HepG2 (cell line): ENCODE data around the gene KRTAP5-6. TPM values are rescaled to one million over a fixed set of nuclear protein-coding genes. Genes with fewer than 3 reads are reported as not detected.

Experiments
- KLF11 ChIP-seq: IDR thresholded peaks from 2 replicates; pipeline ENCODE4 v1.6.1; 2016; ENCODE audit warnings: missing compliant biosample characterization
- MED13 ChIP-seq: sonication (generic); formaldehyde crosslinking; IDR thresholded peaks from 2 replicates; pipeline ENCODE4 v1.5.0; 2020; ENCODE audit warnings: missing genetic modification reagents
- NFYC ChIP-seq: IDR thresholded peaks from 2 replicates; pipeline ENCODE4 v1.6.1; 2016; ENCODE audit warnings: missing genetic modification reagents, missing compliant biosample characterization
- PAWR ChIP-seq: sonication (generic); formaldehyde crosslinking; IDR thresholded peaks from 2 replicates; pipeline ENCODE4 v1.4.0; 2020; ENCODE audit warnings: missing genetic modification reagents, mild to moderate bottlenecking, borderline replicate concordance
- PITX1 ChIP-seq: sonication (generic); formaldehyde crosslinking; IDR thresholded peaks from 2 replicates; pipeline ENCODE4 v1.5.1; 2020; ENCODE audit warnings: mild to moderate bottlenecking, missing genetic modification reagents
- ZFP1 ChIP-seq: IDR thresholded peaks from 2 replicates; pipeline ENCODE4 v1.6.1; 2016
- ZNF205 ChIP-seq: IDR thresholded peaks from 2 replicates; pipeline ENCODE4 v1.6.1; 2018; ENCODE audit warnings: missing biosample characterization, missing genetic modification reagents
- ZNF263 ChIP-seq: sonication (generic); formaldehyde crosslinking; IDR thresholded peaks from 2 replicates; pipeline ENCODE4 v1.4.0; 2020; ENCODE audit warnings: missing genetic modification reagents
- ZNF777 ChIP-seq: sonication (generic); formaldehyde crosslinking; IDR thresholded peaks from 2 replicates; pipeline ENCODE4 v1.4.0; 2020; ENCODE audit warnings: missing genetic modification reagents
- ZSCAN21 ChIP-seq: sonication (generic); formaldehyde crosslinking; IDR thresholded peaks from 2 replicates; pipeline ENCODE4 v1.8.0; 2022; ENCODE audit warnings: mild to moderate bottlenecking, missing genetic modification reagents, moderate library complexity, borderline replicate concordance
- polyA plus RNA-seq, 8 experiments: library from polyadenylated mRNA; depleted of rRNA in 3 of 8; stranded (reverse) in 7 of 8; unstranded in 1 of 8; fragments of >200 nt; fragmentation: Illumina TruSeq in 4 of 8; extraction: Trizol in 4 of 8; gene quantifications; 2 replicates each; pipeline versions ENCODE4 v1.2.1 to v1.2.3, GENCODE V29; 2011 to 2016; ENCODE audit warnings: low read depth in 4 of 8, missing spikeins in 1 of 8, mixed read lengths in 1 of 8; ENCODE audit not compliant: insufficient read depth in 1 of 8
- total RNA-seq, 5 experiments: library from RNA; depleted of rRNA; stranded (reverse); fragments of >200 nt; fragmentation: Illumina TruSeq; extraction: Trizol; gene quantifications; 2 replicates each; pipeline ENCODE4 v1.2.3, GENCODE V29; 2016; ENCODE audit warnings: low read depth in 1 of 5
- TF ChIP-seq, protein P1 (sequence below): IDR thresholded peaks from 2 replicates; pipeline ENCODE4 v1.6.1; 2016; ENCODE audit warnings: missing compliant biosample characterization, missing genetic modification reagents, borderline replicate concordance
- TF ChIP-seq, protein P2 (sequence below): sonication (generic); formaldehyde crosslinking; IDR thresholded peaks from 2 replicates; pipeline ENCODE4 v1.4.0; 2020; ENCODE audit warnings: low read depth, missing genetic modification reagents
- TF ChIP-seq, protein P3 (sequence below): sonication (generic); formaldehyde crosslinking; IDR thresholded peaks from 2 replicates; pipeline ENCODE4 v1.4.0; 2020; ENCODE audit warnings: mild to moderate bottlenecking, missing genetic modification reagents

Gene KRTAP5-6
- total and polyA plus RNA-seq, 2 of the 13 experiments (the other 11 are each of a cell fraction or from before 2014, with no cell fraction given), result not detected

DNA sequence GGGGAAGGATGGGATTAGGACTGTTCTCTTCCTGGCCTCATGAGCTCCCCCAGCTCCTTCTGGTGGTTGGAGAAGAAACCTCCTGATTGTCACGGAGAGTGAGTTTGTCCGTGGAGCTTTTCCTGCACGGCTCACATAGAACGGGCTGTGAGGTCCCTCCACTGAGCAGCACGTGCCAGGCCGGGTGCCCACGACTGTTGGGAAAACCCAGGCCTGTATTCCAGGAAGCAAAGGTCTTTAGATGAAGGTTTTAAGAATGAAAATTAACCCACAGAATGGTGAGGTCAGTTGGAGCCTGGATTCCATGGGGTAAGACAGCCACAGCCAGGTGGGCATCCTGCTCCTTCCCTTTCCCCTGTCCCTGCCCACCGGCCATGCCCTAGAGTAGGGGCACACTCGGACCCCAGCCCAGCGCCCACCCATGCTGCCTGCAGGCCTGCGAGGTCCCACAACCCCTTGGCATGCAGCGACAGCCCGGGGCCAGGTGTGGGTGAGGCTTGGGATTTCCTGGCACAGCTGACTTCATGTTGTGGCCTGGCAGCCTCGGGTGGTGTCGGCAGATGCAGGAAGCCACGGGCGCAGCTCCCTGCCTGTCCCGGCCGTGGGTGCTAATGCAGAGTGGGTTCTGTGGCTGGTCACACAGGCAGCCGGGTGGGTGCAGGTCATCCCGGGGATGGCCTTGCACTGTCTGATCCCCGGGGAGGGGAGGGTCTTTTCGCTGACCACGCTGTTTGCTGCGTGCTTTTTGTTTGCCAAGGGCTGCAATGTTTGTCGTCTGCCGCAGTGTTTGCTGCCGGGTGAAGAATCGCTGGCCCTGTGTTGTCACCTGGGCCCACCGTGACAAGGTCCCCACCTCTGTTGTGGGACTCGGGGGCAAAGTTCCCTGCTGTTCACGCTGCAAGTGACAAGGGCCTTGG, 7.5 kb upstream of the KRTAP5-6 start (continued):
- TF ChIP-seq MED13 (CRISPR knock-in tag) (peak; percentile 100), ZNF205 (peak; percentile 86; the same call in 1 of the 2 replicates), ZFP1 (CRISPR knock-in tag) (peak; percentile 94; the same call in 1 of the 2 replicates), ZSCAN21 (CRISPR knock-in tag) (peak; percentile 86), ZNF777 (CRISPR knock-in tag) (0 out of 2 replicates have a peak, but pooled peaks have one; percentile 19), PITX1 (CRISPR knock-in tag) (peak; percentile 97), NFYC (CRISPR knock-in tag) (peak; percentile 53), ZNF263 (CRISPR knock-in tag) (peak; percentile 92), PAWR (CRISPR knock-in tag) (0 out of 2 replicates have a peak, but pooled peaks have one; percentile 54), KLF11 (CRISPR knock-in tag) (0 out of 2 replicates have a peak, but pooled peaks have one; percentile 40)
- TF ChIP-seq, protein P1, sequence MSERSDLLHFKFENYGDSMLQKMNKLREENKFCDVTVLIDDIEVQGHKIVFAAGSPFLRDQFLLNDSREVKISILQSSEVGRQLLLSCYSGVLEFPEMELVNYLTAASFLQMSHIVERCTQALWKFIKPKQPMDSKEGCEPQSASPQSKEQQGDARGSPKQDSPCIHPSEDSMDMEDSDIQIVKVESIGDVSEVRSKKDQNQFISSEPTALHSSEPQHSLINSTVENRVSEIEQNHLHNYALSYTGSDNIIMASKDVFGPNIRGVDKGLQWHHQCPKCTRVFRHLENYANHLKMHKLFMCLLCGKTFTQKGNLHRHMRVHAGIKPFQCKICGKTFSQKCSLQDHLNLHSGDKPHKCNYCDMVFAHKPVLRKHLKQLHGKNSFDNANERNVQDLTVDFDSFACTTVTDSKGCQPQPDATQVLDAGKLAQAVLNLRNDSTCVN (CRISPR knock-in tag), result peak; percentile 76; the same call in 1 of the 2 replicates
- TF ChIP-seq, protein P2, sequence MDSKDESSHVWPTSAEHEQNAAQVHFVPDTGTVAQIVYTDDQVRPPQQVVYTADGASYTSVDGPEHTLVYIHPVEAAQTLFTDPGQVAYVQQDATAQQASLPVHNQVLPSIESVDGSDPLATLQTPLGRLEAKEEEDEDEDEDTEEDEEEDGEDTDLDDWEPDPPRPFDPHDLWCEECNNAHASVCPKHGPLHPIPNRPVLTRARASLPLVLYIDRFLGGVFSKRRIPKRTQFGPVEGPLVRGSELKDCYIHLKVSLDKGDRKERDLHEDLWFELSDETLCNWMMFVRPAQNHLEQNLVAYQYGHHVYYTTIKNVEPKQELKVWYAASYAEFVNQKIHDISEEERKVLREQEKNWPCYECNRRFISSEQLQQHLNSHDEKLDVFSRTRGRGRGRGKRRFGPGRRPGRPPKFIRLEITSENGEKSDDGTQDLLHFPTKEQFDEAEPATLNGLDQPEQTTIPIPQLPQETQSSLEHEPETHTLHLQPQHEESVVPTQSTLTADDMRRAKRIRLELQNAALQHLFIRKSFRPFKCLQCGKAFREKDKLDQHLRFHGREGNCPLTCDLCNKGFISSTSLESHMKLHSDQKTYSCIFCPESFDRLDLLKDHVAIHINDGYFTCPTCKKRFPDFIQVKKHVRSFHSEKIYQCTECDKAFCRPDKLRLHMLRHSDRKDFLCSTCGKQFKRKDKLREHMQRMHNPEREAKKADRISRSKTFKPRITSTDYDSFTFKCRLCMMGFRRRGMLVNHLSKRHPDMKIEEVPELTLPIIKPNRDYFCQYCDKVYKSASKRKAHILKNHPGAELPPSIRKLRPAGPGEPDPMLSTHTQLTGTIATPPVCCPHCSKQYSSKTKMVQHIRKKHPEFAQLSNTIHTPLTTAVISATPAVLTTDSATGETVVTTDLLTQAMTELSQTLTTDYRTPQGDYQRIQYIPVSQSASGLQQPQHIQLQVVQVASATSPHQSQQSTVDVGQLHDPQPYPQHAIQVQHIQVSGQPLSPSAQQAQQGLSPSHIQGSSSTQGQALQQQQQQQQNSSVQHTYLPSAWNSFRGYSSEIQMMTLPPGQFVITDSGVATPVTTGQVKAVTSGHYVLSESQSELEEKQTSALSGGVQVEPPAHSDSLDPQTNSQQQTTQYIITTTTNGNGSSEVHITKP (CRISPR knock-in tag), result peak; percentile 70
- TF ChIP-seq, protein P3, sequence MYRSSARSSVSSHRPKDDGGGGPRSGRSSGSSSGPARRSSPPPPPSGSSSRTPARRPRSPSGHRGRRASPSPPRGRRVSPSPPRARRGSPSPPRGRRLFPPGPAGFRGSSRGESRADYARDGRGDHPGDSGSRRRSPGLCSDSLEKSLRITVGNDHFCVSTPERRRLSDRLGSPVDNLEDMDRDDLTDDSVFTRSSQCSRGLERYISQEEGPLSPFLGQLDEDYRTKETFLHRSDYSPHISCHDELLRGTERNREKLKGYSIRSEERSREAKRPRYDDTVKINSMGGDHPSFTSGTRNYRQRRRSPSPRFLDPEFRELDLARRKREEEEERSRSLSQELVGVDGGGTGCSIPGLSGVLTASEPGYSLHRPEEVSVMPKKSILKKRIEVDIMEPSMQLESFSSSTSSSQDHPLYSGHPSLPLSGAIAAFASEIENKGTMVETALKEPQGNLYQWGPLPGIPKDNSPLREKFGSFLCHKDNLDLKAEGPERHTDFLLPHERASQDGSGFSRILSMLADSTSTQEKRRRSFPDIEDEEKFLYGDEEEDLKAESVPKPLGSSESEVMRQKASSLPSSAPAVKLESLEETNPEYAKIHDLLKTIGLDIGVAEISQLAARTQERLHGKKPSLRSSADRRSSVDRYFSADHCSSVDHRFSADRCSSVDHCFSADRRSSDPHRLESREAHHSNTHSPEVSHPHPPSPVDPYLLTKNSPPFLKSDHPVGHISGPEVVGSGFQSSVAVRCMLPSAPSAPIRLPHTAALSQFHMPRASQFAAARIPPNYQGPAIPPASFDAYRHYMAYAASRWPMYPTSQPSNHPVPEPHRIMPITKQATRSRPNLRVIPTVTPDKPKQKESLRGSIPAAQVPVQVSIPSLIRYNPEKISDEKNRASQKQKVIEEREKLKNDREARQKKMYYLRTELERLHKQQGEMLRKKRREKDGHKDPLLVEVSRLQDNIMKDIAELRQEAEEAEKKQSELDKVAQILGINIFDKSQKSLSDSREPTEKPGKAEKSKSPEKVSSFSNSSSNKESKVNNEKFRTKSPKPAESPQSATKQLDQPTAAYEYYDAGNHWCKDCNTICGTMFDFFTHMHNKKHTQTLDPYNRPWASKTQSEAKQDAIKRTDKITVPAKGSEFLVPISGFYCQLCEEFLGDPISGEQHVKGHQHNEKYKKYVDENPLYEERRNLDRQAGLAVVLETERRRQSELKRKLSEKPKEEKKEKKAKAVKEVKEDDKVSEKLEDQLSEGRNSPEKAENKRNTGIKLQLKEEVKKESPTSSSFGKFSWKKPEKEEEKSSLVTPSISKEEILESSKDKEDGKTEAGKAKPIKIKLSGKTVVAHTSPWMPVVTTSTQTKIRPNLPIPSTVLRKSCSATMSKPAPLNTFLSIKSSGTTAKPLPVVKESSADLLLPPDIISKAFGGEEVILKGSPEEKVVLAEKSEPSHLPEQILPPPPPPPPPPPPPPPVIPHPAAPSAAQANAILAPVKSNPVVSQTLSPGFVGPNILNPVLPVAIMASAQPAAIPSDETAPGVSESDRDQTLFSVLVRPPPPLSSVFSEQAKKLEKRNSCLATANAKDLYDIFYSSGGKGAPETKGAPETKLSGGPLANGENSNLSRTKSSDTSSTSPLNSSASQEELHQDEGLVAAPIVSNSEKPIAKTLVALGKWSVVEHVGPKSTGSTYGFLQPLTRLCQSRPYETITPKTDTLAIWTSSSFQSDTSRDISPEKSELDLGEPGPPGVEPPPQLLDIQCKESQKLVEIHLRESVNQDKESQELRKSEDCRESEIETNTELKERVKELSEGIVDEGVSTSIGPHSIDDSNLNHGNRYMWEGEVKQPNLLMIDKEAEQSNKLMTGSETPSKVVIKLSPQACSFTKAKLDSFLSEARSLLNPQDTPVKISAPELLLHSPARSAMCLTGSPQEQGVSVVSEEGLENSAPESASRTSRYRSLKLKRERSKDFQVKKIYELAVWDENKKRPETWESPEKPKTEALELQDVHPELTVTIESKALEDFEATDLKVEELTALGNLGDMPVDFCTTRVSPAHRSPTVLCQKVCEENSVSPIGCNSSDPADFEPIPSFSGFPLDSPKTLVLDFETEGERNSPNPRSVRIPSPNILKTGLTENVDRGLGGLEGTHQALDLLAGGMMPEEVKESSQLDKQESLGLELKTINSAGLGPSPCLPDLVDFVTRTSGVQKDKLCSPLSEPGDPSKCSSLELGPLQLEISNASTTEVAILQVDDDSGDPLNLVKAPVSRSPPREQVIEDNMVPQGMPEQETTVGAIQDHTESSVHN (CRISPR knock-in tag), result 0 out of 2 replicates have a peak, but pooled peaks have one; percentile 56
